ENCODE measurements around the gene HOXB1. TPM values are rescaled to one million over a fixed set of nuclear protein-coding genes. Genes with fewer than 3 reads are reported as not detected.
A peak's percentile ranks its signal among the peaks of the same experiment; 100 is the strongest.

The HOXB1 gene
- total and polyA plus RNA-seq, 2 experiments from 2014 or later = not detected

DNA sequence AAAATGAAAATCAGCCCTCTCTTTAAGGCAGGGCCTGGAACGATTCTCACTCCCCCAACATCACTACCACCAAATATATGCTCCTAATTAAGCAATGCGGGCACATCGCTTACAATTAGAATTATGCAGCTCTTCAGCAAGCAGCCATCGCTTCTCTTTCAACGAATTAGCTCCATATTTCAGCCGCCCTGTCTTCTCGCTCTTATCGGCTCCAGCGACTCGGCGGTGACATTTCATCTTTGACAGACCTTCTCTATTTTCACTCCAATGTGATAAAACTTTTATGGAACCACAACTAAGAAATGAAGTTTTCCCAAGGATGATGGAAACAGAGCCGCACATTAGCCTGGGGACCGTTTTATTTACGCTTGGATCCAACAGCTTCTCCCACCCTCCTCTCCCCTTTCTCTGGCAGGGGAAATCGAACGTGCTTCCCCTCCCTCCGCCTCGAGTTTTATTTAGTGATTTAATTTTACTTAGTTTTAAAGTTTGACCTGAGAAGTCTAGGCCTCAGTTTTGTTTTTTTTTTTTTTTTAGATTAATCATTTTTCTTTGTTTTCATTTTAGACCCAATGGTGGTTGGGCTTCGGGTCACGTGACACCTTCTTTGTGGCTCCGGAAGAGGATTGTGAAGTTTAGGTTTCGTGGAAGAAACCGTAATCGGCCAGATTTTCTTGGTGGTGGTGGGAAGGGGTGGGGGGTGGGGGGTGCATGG lies 17.2 kb upstream of the HOXB1 start:
- peaks cover 43% of the 10 kb centered on the region for H3K79me2 ChIP-seq (ENCODE audit: insufficient read depth)
- in situ Hi-C loops (cut with MboI) = no loop called here
- no peaks in the 10 kb centered on the region for H4K20me1 ChIP-seq (ENCODE audit: insufficient read depth)
- H3K4me3 ChIP-seq = peak overlapping the region; percentile 66
- H3K4me1 ChIP-seq (ENCODE audit: insufficient read depth) = peaks cover 39% of the 10 kb centered on the region
- TF ChIP-seq EZH2phosphoT487 (IDR thresholded peaks at IDR 0.05; ENCODE audit: insufficient read depth, low read depth) (no peak), EZH2 (IDR thresholded peaks at IDR 0.05; ENCODE audit: insufficient read depth, poor library complexity, severe bottlenecking) (no peak)
- H3K36me3 ChIP-seq (ENCODE audit: low read depth) = no peaks in the 10 kb centered on the region; the same call in 1 of the 2 replicates
- peaks cover 44% of the 10 kb centered on the region for H3F3A ChIP-seq (ENCODE audit: insufficient read depth)
- H3K9me3 ChIP-seq (ENCODE audit: low read depth) = no peaks in the 10 kb centered on the region
- H3K9ac ChIP-seq = peak overlapping the region; percentile 99
- H3K27me3 ChIP-seq (replicated peaks; ENCODE audit: insufficient read depth) = no peaks in the 10 kb centered on the region
- 8 to 10% methylated on average over 24 of the region's 24 CpGs for WGBS, 2 experiments (ENCODE audit: low coverage in 1 of 2, low lambda C conversion rate in 2 of 2, missing lambda C conversion rate in 2 of 2)
- peak overlapping the region; percentile 96 for H3K27ac ChIP-seq
- H3K9me2 ChIP-seq (ENCODE audit: insufficient read depth) = no peaks in the 10 kb centered on the region
- peak; percentile 90 for DNase-seq
- H2AFZ ChIP-seq = peak overlapping the region; percentile 92
- peak overlapping the region; percentile 93 for H3K4me2 ChIP-seq (ENCODE audit: unreplicated experiment)

DNA sequence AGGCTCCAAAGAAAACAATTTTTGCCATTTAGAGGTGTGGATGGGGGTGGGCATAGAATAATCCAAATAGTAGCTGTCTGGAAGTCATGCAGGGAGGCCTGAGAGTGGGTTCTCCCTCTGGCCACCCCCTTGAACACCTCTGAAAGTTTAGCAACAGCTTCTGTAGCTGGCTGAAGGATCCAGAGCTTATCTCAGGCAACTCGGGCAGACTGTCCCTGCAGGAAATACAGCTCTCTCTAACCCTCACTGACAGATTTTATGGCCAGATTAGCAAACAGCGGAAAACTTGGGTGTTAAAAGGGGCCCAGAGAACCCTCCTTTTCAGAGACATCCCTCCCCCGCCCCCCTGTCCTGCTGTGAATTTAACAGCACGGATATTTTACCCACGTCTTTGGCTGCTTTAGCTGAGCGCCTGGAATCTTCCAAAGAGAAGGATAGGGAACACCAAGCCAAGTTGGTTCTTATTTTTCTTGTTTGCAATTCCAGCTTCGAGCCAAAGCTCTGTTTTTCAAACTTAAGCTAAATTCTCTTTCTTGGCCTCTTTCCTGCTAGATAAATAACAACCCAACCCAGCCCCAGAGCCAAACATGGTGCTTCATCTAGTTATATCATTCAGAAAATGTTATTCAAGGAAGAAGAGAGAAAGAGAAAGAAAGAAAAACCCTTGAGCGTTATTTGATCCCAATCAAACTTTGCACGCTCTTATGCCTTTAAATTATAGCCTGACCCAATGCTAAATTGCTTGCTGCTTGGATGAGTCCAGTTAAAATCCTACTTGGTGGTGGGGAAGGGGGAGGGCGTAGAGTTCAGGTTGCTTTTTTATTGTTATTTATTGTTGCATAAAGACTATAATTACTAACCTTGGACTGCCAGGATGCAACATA lies 16.4 kb upstream of the HOXB1 start:
- Histone ChIP-seq H3F3A (ENCODE audit: insufficient read depth) (peaks cover 44% of the 10 kb centered on the region), H4K20me1 (ENCODE audit: insufficient read depth) (no peaks in the 10 kb centered on the region), H3K36me3 (ENCODE audit: low read depth) (no peaks in the 10 kb centered on the region; the same call in 1 of the 2 replicates), H3K27ac (peak overlapping the region; percentile 96), H3K4me2 (ENCODE audit: unreplicated experiment) (peak overlapping the region; percentile 93), H3K4me1 (ENCODE audit: insufficient read depth) (peaks cover 39% of the 10 kb centered on the region), H3K79me2 (ENCODE audit: insufficient read depth) (peaks cover 47% of the 10 kb centered on the region), H3K9me2 (ENCODE audit: insufficient read depth) (no peaks in the 10 kb centered on the region), H3K9me3 (ENCODE audit: low read depth) (no peaks in the 10 kb centered on the region), H3K27me3 (replicated peaks; ENCODE audit: insufficient read depth) (no peaks in the 10 kb centered on the region), H2AFZ (peak overlapping the region; percentile 92), H3K4me3 (peak overlapping the region; percentile 66), H3K9ac (peak overlapping the region; percentile 99)
- no peak for TF ChIP-seq EZH2 (IDR thresholded peaks at IDR 0.05; ENCODE audit: insufficient read depth, poor library complexity, severe bottlenecking)
- no peak for TF ChIP-seq EZH2phosphoT487 (IDR thresholded peaks at IDR 0.05; ENCODE audit: insufficient read depth, low read depth)
- 8 to 9% methylated on average over 10 of the region's 10 CpGs for WGBS, 2 experiments (ENCODE audit: low coverage in 1 of 2, low lambda C conversion rate in 2 of 2, missing lambda C conversion rate in 2 of 2)
- DNase-seq = peak; percentile 59
- in situ Hi-C loops (cut with MboI) = no loop called here

DNA sequence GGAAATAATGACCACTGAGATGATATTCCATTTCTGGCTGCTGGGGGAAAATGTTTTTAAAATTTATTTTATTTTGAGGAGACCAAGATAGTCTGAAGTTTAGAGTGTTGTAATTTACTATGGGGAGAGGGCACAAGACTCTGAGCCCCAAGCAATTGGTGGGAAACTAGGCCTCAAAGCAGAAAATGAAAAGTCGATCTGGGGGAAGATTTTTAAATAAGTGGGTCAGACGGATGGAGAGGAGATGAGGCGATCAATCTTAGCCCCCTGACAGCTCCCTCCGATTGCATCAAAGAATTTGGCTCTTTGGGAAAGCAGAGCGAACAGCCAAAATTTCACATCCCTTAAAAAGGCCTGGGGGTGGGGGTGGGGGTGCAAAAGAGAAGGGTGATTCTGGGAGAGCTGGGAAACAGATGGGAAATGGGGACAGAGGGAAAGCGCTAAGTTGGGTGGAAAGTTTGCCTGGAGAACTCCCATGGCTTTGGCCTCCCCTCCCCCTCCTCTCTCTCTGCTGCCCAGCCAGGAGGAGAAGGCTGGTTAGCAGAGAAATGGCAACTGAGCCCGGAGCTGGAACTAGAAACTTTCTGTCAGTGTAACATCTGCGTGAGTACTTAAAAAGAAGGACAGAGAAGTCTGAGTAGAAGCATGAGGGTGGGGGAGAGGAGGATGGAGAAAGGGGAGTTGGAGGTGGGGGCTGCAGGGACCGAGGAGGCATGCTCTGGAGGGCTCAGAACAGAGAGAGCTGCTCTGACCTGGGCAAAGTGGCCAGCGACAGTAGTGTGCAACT lies 15.5 kb upstream of the HOXB1 start:
- TF ChIP-seq EZH2phosphoT487 (IDR thresholded peaks at IDR 0.05; ENCODE audit: insufficient read depth, low read depth) (no peak), EZH2 (IDR thresholded peaks at IDR 0.05; ENCODE audit: insufficient read depth, poor library complexity, severe bottlenecking) (no peak)
- peaks cover 55% of the 10 kb centered on the region for H3K79me2 ChIP-seq (ENCODE audit: insufficient read depth)

GRCh38 chr17:48545539-48545938 lies 14.7 kb upstream of the HOXB1 start:
- peaks cover 46% of the 10 kb centered on the region for H3K4me1 ChIP-seq (ENCODE audit: insufficient read depth)
- peak overlapping the region; percentile 99 for H3K9ac ChIP-seq
- peak overlapping the region; percentile 96 for H3K27ac ChIP-seq
- in situ Hi-C loops (cut with MboI) = no loop called here
- 93 to 100% methylated on average over 1 of the region's 1 CpG for WGBS, 2 experiments (ENCODE audit: low coverage in 1 of 2, low lambda C conversion rate in 2 of 2, missing lambda C conversion rate in 2 of 2)
- H4K20me1 ChIP-seq (ENCODE audit: insufficient read depth) = no peaks in the 10 kb centered on the region
- DNase-seq = no peak
- no peaks in the 10 kb centered on the region for H3K27me3 ChIP-seq (replicated peaks; ENCODE audit: insufficient read depth)
- TF ChIP-seq EZH2 (IDR thresholded peaks at IDR 0.05; ENCODE audit: insufficient read depth, poor library complexity, severe bottlenecking) (no peak), EZH2phosphoT487 (IDR thresholded peaks at IDR 0.05; ENCODE audit: insufficient read depth, low read depth) (no peak)
- peak overlapping the region; percentile 95; the same call in 1 of the 2 replicates for H3K4me3 ChIP-seq
- H2AFZ ChIP-seq = peak overlapping the region; percentile 64
- no peaks in the 10 kb centered on the region for H3K9me2 ChIP-seq (ENCODE audit: insufficient read depth)
- H3K36me3 ChIP-seq (ENCODE audit: low read depth) = no peaks in the 10 kb centered on the region; the same call in 1 of the 2 replicates
- H3K9me3 ChIP-seq (ENCODE audit: low read depth) = no peaks in the 10 kb centered on the region
- H3F3A ChIP-seq (ENCODE audit: insufficient read depth) = peaks cover 48% of the 10 kb centered on the region
- H3K79me2 ChIP-seq (ENCODE audit: insufficient read depth) = peaks cover 63% of the 10 kb centered on the region
- peak overlapping the region; percentile 93 for H3K4me2 ChIP-seq (ENCODE audit: unreplicated experiment)

More for the DNA sequence above, 15.5 kb upstream of the HOXB1 start:
- no peaks in the 10 kb centered on the region for H3K27me3 ChIP-seq (replicated peaks; ENCODE audit: insufficient read depth)
- peaks cover 39% of the 10 kb centered on the region for H3K4me1 ChIP-seq (ENCODE audit: insufficient read depth)
- in situ Hi-C loops (cut with MboI) = no loop called here
- no peaks in the 10 kb centered on the region for H4K20me1 ChIP-seq (ENCODE audit: insufficient read depth)
- H3K9me2 ChIP-seq (ENCODE audit: insufficient read depth) = no peaks in the 10 kb centered on the region
- H3K9ac ChIP-seq = peak overlapping the region; percentile 99
- DNase-seq = peak; percentile 61
- H3K36me3 ChIP-seq (ENCODE audit: low read depth) = no peaks in the 10 kb centered on the region; the same call in 1 of the 2 replicates
- peak overlapping the region; percentile 96 for H3K27ac ChIP-seq
- peak overlapping the region; percentile 92 for H2AFZ ChIP-seq
- no peaks in the 10 kb centered on the region for H3K9me3 ChIP-seq (ENCODE audit: low read depth)
- peak overlapping the region; percentile 93 for H3K4me2 ChIP-seq (ENCODE audit: unreplicated experiment)
- H3F3A ChIP-seq (ENCODE audit: insufficient read depth) = peaks cover 44% of the 10 kb centered on the region
- H3K4me3 ChIP-seq = peak overlapping the region; percentile 66
- WGBS, 2 experiments (ENCODE audit: low coverage in 1 of 2, low lambda C conversion rate in 2 of 2, missing lambda C conversion rate in 2 of 2) = 23 to 24% methylated on average over 10 of the region's 10 CpGs
